ENCODE results near the gene SKA1. TPM values are rescaled to one million over a fixed set of nuclear protein-coding genes. Genes with fewer than 3 reads are reported as not detected.
"Not testable (repeated sequence)": the region's sequence is repeated elsewhere in the genome, so short reads cannot be mapped to it uniquely, and the experiment has no call there.

The SKA1 gene
- total RNA-seq, 1 donor from 2014 or later, result 0.52 TPM

DNA sequence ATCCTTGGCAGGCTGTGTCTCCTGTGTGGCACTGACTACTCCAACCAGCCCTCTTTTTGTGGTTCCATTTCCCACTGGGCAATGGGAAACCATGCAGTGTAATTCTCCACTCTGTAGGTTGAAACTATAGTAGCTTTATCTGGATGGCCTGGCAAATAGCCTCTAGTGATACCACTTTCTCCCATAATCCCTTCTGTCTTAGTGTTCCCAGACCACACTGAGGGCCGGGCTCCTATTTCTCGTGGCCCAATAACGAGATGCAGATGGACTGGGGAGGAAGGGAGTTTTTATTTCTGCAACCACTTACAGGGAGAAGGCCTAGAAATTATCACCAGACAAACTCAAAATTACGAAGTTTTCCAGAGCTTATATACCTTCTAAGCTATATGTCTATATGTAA, 24.7 kb downstream of the SKA1 start:
- H3K27me3 ChIP-seq, result peaks cover 40% of the 10 kb centered on the region
- no peaks in the 10 kb centered on the region for H3K9me3 ChIP-seq
- H3K36me3 ChIP-seq, result no peaks in the 10 kb centered on the region
- no peak overlapping the region for H3K4me3 ChIP-seq
- no peak for DNase-seq
- ATAC-seq, result no peak
- intact Hi-C loops (cut with DNase I), result no loop called here
- H3K4me1 ChIP-seq, result no peaks in the 10 kb centered on the region
- no peak for TF ChIP-seq CTCF (IDR thresholded peaks at IDR 0.05)
- no peak overlapping the region for H3K27ac ChIP-seq

DNA sequence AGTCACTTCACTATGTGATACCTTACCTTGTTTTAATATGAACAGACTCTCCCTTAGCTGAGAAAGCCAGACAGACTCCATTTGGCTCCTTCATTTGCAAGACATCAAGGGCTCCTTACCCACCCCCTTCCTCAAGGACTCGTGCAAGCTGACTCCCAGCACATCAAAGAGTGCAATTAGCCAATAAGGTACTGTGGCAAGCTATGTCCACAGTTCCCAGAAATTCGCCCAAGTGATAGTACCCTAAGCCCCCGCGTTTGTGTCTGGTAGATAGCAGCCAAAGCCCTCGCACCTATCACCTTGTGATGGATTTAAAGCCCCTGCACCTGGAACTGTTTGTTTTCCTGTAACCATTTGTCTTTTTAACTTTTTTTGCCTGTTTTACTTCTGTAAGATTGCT, 25.6 kb downstream of the SKA1 start:
- H3K4me1 ChIP-seq; H3K9me3 ChIP-seq; H3K4me3 ChIP-seq; H3K27ac ChIP-seq; H3K36me3 ChIP-seq; intact Hi-C loops (cut with DNase I); DNase-seq; ATAC-seq: not testable (repeated sequence)
- H3K27me3 ChIP-seq, result peaks cover 42% of the 10 kb centered on the region

DNA sequence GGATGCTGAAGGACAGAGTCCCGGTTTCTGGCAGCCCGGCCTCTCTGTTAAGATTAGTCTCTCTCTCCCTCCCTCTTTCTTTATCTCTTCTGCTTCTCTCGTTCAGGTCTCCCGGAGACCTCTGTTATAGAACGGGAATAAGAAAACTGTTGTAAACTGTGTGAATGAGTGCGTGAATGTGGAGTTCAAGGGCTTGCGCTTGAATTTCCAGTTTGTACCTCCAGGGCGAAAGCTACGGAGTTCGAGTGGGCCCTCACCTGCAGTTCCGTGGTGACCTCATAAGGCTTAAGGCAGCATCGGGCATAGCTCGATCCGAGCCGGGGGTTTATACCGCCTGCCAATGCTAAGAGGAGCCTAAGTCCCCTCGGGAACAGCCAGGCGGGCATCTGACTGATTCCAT, 26.4 kb downstream of the SKA1 start:
- no peaks in the 10 kb centered on the region for H3K36me3 ChIP-seq
- DNase-seq (no peak), ATAC-seq (no peak)
- H3K27me3 ChIP-seq, result peaks cover 50% of the 10 kb centered on the region
- H3K27ac ChIP-seq, result no peak overlapping the region
- TF ChIP-seq CTCF (IDR thresholded peaks at IDR 0.05), result no peak
- no peaks in the 10 kb centered on the region for H3K4me1 ChIP-seq
- H3K4me3 ChIP-seq, result no peak overlapping the region
- H3K9me3 ChIP-seq, result no peaks in the 10 kb centered on the region
- intact Hi-C loops (cut with DNase I), result no loop called here

DNA sequence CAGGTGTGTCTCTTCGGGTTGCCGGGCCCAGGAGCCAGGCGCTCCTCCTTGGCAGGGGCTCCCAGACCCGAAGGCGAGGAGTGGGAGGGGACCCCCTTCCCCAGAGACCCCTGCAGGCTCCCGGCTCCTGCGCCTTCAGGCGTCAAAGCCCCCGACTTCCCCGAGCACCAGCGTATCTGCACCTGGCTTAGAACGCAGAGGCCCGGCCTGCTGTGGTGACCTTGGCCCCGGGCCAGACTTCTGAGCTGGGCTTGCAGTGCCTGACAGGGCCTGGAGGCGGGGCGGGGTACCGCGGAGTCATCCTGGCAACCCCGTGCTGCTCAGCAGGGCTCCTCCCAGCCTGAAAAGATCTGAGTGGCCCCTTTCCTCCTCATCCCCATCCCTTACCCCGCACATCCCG, 27.0 kb downstream of the SKA1 start:
- intact Hi-C loops (cut with DNase I), result no loop called here
- peak; percentile 78 for ATAC-seq
- H3K4me3 ChIP-seq, result no peak overlapping the region
- no peaks in the 10 kb centered on the region for H3K36me3 ChIP-seq
- no peaks in the 10 kb centered on the region for H3K9me3 ChIP-seq
- H3K27me3 ChIP-seq, result peaks cover 55% of the 10 kb centered on the region
- no peaks in the 10 kb centered on the region for H3K4me1 ChIP-seq
- peak; percentile 85 for DNase-seq
- no peak for TF ChIP-seq CTCF (IDR thresholded peaks at IDR 0.05)
- no peak overlapping the region for H3K27ac ChIP-seq

DNA sequence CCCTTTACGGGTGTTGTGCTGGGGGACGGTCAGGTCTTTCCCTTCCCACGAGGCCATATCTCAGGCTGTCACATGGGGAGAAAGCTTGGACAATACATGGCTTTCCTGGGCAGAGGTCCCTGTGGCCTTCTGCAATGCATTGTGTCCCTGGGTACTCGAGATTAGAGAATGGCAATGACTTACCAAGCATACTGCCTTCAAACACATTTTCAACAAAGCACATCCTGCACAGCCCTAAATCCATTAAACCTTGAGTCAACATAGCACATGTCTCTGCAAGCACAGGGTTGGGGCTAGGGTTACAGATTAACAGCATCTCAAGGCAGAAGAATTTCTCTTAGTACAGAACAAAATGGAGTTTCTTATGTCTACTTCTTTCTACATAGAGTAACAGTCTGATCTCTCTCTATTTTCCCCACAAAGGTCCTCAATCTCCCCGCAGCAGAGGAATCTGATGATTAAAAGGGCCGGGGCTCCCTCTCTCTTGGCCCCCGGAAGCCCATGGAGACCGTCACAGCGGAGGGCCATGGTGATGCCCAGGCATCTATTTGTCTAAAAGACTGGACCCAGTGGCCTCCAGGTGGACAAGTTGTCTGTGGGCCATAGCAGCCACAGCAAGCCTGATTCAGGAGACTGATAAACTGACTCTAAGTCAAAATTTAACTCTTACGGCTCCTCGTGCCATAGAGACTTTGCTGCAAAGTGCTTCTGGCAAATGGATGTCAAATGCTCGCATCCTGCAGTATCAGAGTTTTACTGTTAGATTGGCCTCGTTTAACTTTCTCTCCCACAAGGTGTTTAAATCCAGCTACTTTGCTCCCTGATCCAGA, 30.1 kb downstream of the SKA1 start:
- H3K9me3 ChIP-seq; H3K4me3 ChIP-seq; H3K27ac ChIP-seq; H3K4me1 ChIP-seq; intact Hi-C loops (cut with DNase I); ATAC-seq; H3K36me3 ChIP-seq; DNase-seq: not testable (repeated sequence)
- H3K27me3 ChIP-seq, result peaks cover 59% of the 10 kb centered on the region

DNA sequence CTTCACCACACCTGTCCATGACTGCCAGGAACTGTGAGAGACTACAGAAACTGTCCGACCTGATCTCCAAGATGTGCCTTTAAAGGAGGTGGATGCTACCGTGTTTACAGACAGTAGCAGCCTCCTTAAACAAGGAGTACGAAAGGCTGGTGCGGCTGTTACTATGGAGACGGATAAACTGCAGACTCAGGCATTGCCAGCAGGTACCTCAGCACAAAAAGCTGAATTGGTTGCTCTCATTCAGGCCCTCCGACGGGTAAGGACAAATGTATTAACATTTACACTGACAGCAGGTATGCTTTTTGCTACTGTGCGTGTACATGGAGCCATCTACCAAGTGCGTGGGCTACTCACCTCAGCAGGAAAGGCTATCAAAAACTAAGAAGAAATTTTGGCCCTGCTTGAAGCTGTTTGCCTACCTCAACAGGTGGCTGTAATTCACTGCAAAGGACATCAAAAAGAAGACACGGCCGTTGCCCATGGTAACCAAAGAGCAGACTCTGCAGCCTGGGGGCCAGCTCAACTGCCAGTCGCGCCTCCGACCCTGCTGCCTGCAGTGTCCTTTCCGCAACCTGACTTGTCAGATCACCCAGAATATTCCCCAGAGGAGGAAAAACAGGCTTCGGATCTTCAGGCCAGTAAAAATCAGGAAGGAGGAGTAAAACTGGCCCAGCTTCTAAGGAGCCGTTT, 30.9 kb downstream of the SKA1 start:
- Histone ChIP-seq H3K36me3 (no peaks in the 10 kb centered on the region), H3K4me3 (no peak overlapping the region), H3K27ac (no peak overlapping the region), H3K9me3 (no peaks in the 10 kb centered on the region), H3K4me1 (no peaks in the 10 kb centered on the region), H3K27me3 (peaks cover 55% of the 10 kb centered on the region)
- TF ChIP-seq CTCF (IDR thresholded peaks at IDR 0.05), result no peak
- no peak for DNase-seq
- intact Hi-C loops (cut with DNase I), result no loop called here
- ATAC-seq, result no peak
